K562 (cell line): ENCODE measurements around the gene PPP1R17. TPM values are rescaled to one million over a fixed set of nuclear protein-coding genes. Genes with fewer than 3 reads are reported as not detected.

ENCODE experiments used
- ATAC-seq: fragments of 200-7000 bp; cut with Tn5 transposase; 3 replicates; pipeline ENCODE4 v1.9.1; 2020; ENCODE audit warnings: moderate library complexity
- BruUV-seq: library from RNA; stranded (reverse); fragments of 400-500 nt; replicated peaks from 2 replicates; lab custom pipeline; 2021; lab: Mats Ljungman, UMichigan
- CTCF ChIA-PET: fragments of 300-600 bp; formaldehyde crosslinking; extraction: SDS; loops from one replicate; lab custom pipeline; 2021; ENCODE audit warnings: low intra/inter-chr PET ratio; lab: Yijun Ruan, JAX
- POLR2A ChIA-PET: fragments of 300-600, 350-650 bp; sonication (Branson Sonifier 250); formaldehyde crosslinking; extraction: SDS; loops from one replicate; lab custom pipeline; 2021; ENCODE audit warnings: antibody characterized with exemption, inconsistent platforms; lab: Yijun Ruan, JAX
- DNase-seq, 4 experiments: peaks; one replicate each; pipeline versions ENCODE4 v3.0.0 to v3.0.0-alpha.2; 2011 to 2018; ENCODE audit warnings: low spot score in 3 of 4, mixed read lengths in 3 of 4; ENCODE audit errors: extremely low read depth in 1 of 4
- FAIRE-seq: peaks from 2 replicates; lab custom pipeline; 2011; peaks lifted over from hg19 to GRCh38; lab: Jason Lieb, UNC
- H2AFZ ChIP-seq: 2 replicates; pipeline ENCODE4 v1.6.0; 2011; ENCODE audit warnings: low read depth, low read length, control low read depth, inconsistent platforms
- H3K27ac ChIP-seq: fragments of 200-600 bp; 3 replicates; pipeline ENCODE4 v1.8.0; 2011; ENCODE audit warnings: low read depth, mild to moderate bottlenecking, control low read depth, inconsistent platforms, low read length, moderate library complexity, mixed read lengths; ENCODE audit errors: extremely low read depth
- H3K27me3 ChIP-seq, 2 experiments: fragments of 300-600 bp in 1 of 2; 2 replicates in 1 of 2; 3 replicates in 1 of 2; pipeline versions ENCODE4 v1.6.0 to v1.8.0; 2011; ENCODE audit warnings: inconsistent platforms in 2 of 2, low read length in 2 of 2, mild to moderate bottlenecking in 1 of 2, mixed read lengths in 1 of 2, moderate library complexity in 1 of 2; ENCODE audit not compliant: control insufficient read depth in 2 of 2, insufficient read depth in 2 of 2
- H3K36me3 ChIP-seq: fragments of 300-600 bp; 3 replicates; pipeline ENCODE4 v1.8.0; 2011; ENCODE audit warnings: mild to moderate bottlenecking, low read length, inconsistent platforms; ENCODE audit not compliant: control insufficient read depth, insufficient read depth
- H3K4me1 ChIP-seq, 2 experiments: fragments of 200-600 bp in 1 of 2; replicated peaks in 1 of 2; 2 replicates in 1 of 2; 3 replicates in 1 of 2; pipeline versions ENCODE4 v1.5.1 to v1.8.0; 2011; ENCODE audit warnings: inconsistent platforms in 2 of 2, low read length in 2 of 2, mild to moderate bottlenecking in 1 of 2, mixed read lengths in 1 of 2, moderate library complexity in 1 of 2; ENCODE audit not compliant: control insufficient read depth in 2 of 2, insufficient read depth in 2 of 2
- H3K4me2 ChIP-seq: 2 replicates; pipeline ENCODE4 v1.6.1; 2011; ENCODE audit warnings: low read length, control low read depth, inconsistent platforms, mixed read lengths; ENCODE audit not compliant: insufficient read depth
- H3K4me3 ChIP-seq: fragments of 200-600 bp; sonication (generic), shearing (Covaris generic); 2 replicates; pipeline ENCODE4 v1.5.1; 2016; ENCODE audit warnings: control low read depth, inconsistent platforms
- H3K79me2 ChIP-seq: fragments of 200-600 bp; 3 replicates; pipeline ENCODE4 v1.8.0; 2011; ENCODE audit warnings: low read length, inconsistent platforms; ENCODE audit not compliant: control insufficient read depth, insufficient read depth
- H3K9ac ChIP-seq, 2 experiments: 2 replicates each; pipeline versions ENCODE4 v1.6.0 to v1.6.1; 2011; ENCODE audit warnings: low read depth in 2 of 2, low read length in 2 of 2, control low read depth in 1 of 2, inconsistent platforms in 1 of 2, mild to moderate bottlenecking in 1 of 2, mixed read lengths in 1 of 2; ENCODE audit not compliant: insufficient read depth in 1 of 2
- H3K9me1 ChIP-seq: one replicate; pipeline ENCODE4 v1.6.0; 2011; ENCODE audit warnings: inconsistent platforms, mild to moderate bottlenecking, low read length, moderate library complexity; ENCODE audit not compliant: control insufficient read depth, insufficient read depth
- H3K9me3 ChIP-seq: replicated peaks from 2 replicates; pipeline ENCODE4 v1.5.1; 2011; ENCODE audit warnings: low read depth, low read length, inconsistent platforms; ENCODE audit not compliant: control insufficient read depth, insufficient read depth
- H4K20me1 ChIP-seq: replicated peaks from 2 replicates; pipeline ENCODE4 v1.6.1; 2011; ENCODE audit warnings: low read length, inconsistent platforms, mixed read lengths; ENCODE audit not compliant: control insufficient read depth, insufficient read depth
- ARID3A ChIP-seq: IDR thresholded peaks from 2 replicates; pipeline ENCODE4 v1.6.1; 2012; ENCODE audit warnings: low read depth, low read length, improper control_type of control experiment, borderline replicate concordance
- C11orf30 ChIP-seq: fragments of 450-650 bp; IDR thresholded peaks from 2 replicates; pipeline ENCODE4 v1.6.1; 2016; ENCODE audit warnings: low read depth, mild to moderate bottlenecking
- CHAMP1 ChIP-seq: fragments of 450-650 bp; IDR thresholded peaks from 2 replicates; pipeline ENCODE4 v1.6.1; 2016; ENCODE audit warnings: mild to moderate bottlenecking
- DACH1 ChIP-seq: fragments of 450-650 bp; IDR thresholded peaks from 2 replicates; pipeline ENCODE4 v1.6.1; 2018; ENCODE audit not compliant: partially characterized antibody
- E2F3 ChIP-seq: fragments of 250-450 bp; sonication (Bioruptor Pico); IDR thresholded peaks from 2 replicates; pipeline ENCODE4 v1.4.0; 2020; ENCODE audit warnings: mild to moderate bottlenecking
- KDM4B ChIP-seq, 2 experiments: fragments of 450-650 bp in 1 of 2; sonication (generic) in 1 of 2; IDR thresholded peaks; 2 replicates each; pipeline ENCODE4 v1.6.1; 2016 to 2017; ENCODE audit warnings: borderline replicate concordance in 2 of 2, antibody characterized with exemption in 1 of 2, low read depth in 1 of 2, mild to moderate bottlenecking in 1 of 2
- KDM5B ChIP-seq: fragments of 200-600 bp; sonication (generic); IDR thresholded peaks from 2 replicates; pipeline ENCODE4 v1.6.1; 2012; ENCODE audit warnings: low read depth, mild to moderate bottlenecking, moderate library complexity, low read length, control low read depth, inconsistent platforms; ENCODE audit not compliant: insufficient replicate concordance
- KLF1 ChIP-seq: fragments of 450-650 bp; IDR thresholded peaks from 2 replicates; pipeline ENCODE4 v1.6.1; 2016; ENCODE audit warnings: missing genetic modification characterization, missing compliant biosample characterization
- MAFG ChIP-seq: fragments of 450-650 bp; conservative IDR thresholded peaks from 2 replicates; pipeline ENCODE4 v1.6.1; 2016; ENCODE audit warnings: missing genetic modification characterization, missing compliant biosample characterization
- MED1 ChIP-seq: sonication (generic); formaldehyde crosslinking; IDR thresholded peaks from 2 replicates; pipeline ENCODE4 v1.8.1; 2023; ENCODE audit warnings: missing genetic modification reagents, borderline replicate concordance
- NR2C2 ChIP-seq, 2 experiments: fragments of 200-800 bp in 1 of 2; sonication (Bioruptor generic) in 1 of 2; sonication (generic) in 1 of 2; formaldehyde crosslinking in 1 of 2; IDR thresholded peaks; 2 replicates each; pipeline versions ENCODE4 v1.6.1 to v1.8.0; 2016 to 2022; ENCODE audit warnings: mild to moderate bottlenecking in 1 of 2, missing compliant biosample characterization in 1 of 2, missing genetic modification characterization in 1 of 2, missing genetic modification reagents in 1 of 2
- POLR2AphosphoS2 ChIP-seq: IDR thresholded peaks from 2 replicates; pipeline ENCODE4 v1.6.1; 2012; ENCODE audit warnings: low read length, improper control_type of control experiment
- TRIM24 ChIP-seq, 2 experiments: fragments of 450-650 bp; IDR thresholded peaks; 2 replicates each; pipeline ENCODE4 v1.6.1; 2016
- ZFP30 ChIP-seq: fragments of 250-450 bp; sonication (Bioruptor Pico); IDR thresholded peaks from 2 replicates; pipeline ENCODE4 v1.8.0; 2022; ENCODE audit warnings: moderate library complexity, mild to moderate bottlenecking, inconsistent platforms, borderline replicate concordance
- ZKSCAN8 ChIP-seq: fragments of 200-800 bp; sonication (Bioruptor generic); IDR thresholded peaks from 2 replicates; pipeline ENCODE4 v1.6.1; 2016; ENCODE audit warnings: missing genetic modification characterization, missing compliant biosample characterization
- ZNF280A ChIP-seq: fragments of 450-650 bp; IDR thresholded peaks from 2 replicates; pipeline ENCODE4 v1.6.1; 2018; ENCODE audit warnings: mild to moderate bottlenecking, low read depth; ENCODE audit not compliant: partially characterized antibody
- ZNF431 ChIP-seq: sonication (generic); formaldehyde crosslinking; IDR thresholded peaks from 2 replicates; pipeline ENCODE4 v1.8.0; 2022; ENCODE audit warnings: mild to moderate bottlenecking, missing genetic modification reagents
- WGBS: fragments of 100-300 bp; shearing (Covaris generic); methylation state at CpG from one replicate; pipeline ENCODE4 v1.1.6; 2016; ENCODE audit warnings: low coverage, mixed read lengths; ENCODE audit not compliant: insufficient coverage; ENCODE audit errors: missing lambda C conversion rate; 5-methylcytosine and 5-hydroxymethylcytosine counted together
- in situ Hi-C: fragments of 300-500 bp; cut with MboI; formaldehyde crosslinking; loops from 4 replicates; pipeline ENCODE4 v1.15.0; 2018; ENCODE audit warnings: inconsistent platforms, mixed read lengths
- intact Hi-C: fragments of 100-400 bp; cut with micrococcal nuclease; formaldehyde crosslinking; loops from 2 replicates; pipeline ENCODE4 v1.14.2; 2022
- polyA plus RNA-seq, 8 experiments: library from polyadenylated mRNA; depleted of rRNA in 4 of 8; stranded (reverse) in 5 of 8; unstranded in 3 of 8; fragments of >200 nt; fragmentation: Nextera tagmentation in 2 of 8; fragmentation: Illumina TruSeq in 1 of 8; extraction: Ambion mirVana in 2 of 8; extraction: Trizol in 1 of 8; gene quantifications; 2 replicates each; pipeline versions ENCODE4 v1.2.1 to v1.2.3, GENCODE V29; 2011 to 2014; ENCODE audit warnings: inconsistent platforms in 1 of 8, missing spikeins in 1 of 8
- total RNA-seq, 7 experiments: library from RNA; depleted of rRNA in 6 of 7; stranded (reverse); fragments of >200 nt in 6 of 7; fragmentation: Illumina TruSeq in 2 of 7; extraction: Trizol in 2 of 7; gene quantifications; 2 replicates each; pipeline versions ENCODE4 v1.2.1 to v1.2.3, GENCODE V29; 2011 to 2021; ENCODE audit warnings: low replicate concordance in 1 of 7

The PPP1R17 gene
- total and polyA plus RNA-seq, 9 of the 15 experiments (the other 6 are each of a cell fraction or from before 2014, with no cell fraction given) = not detected

- TF ChIP-seq ZNF280A (no peak), POLR2AphosphoS2 (no peak), E2F3 (CRISPR knock-in tag) (no peak), KLF1 (no peak), MAFG (tag) (no peak), C11orf30 (no peak)
Observed at GRCh38 chr7:31707089-31707488, 20.1 kb downstream of the PPP1R17 start (continued).

GRCh38 chr7:31710171-31710570 lies 23.2 kb downstream of the PPP1R17 start:
- in situ Hi-C loops (no loop called here), intact Hi-C loops (no loop called here)
- Histone ChIP-seq H3K9ac (no peak overlapping the region), H3K9me1 (no peaks in the 10 kb centered on the region), H3K27ac (no peak overlapping the region), H3K4me1 (no peaks in the 10 kb centered on the region), H3K4me2 (no peak overlapping the region), H2AFZ (no peak overlapping the region), H3K4me3 (no peak overlapping the region), H3K9me3 (no peaks in the 10 kb centered on the region), H4K20me1 (no peaks in the 10 kb centered on the region), H3K36me3 (no peaks in the 10 kb centered on the region), H3K27me3 (peaks cover 2 to 6% of the 10 kb centered on the region in 2 experiments; a peak in 2 of 5 replicates), H3K79me2 (no peaks in the 10 kb centered on the region)
- DNase-seq = no peak
- CTCF ChIA-PET = no interaction called here
- no peak for ATAC-seq
- POLR2A ChIA-PET = no interaction called here
- 0% methylated on average over 1 of the region's 1 CpG for WGBS
- BruUV-seq = no TSS peak
- FAIRE-seq = no peak
- TF ChIP-seq ARID3A = no peak
- TF ChIP-seq ZFP30 = no peak
- TF ChIP-seq ZNF431 (CRISPR knock-in tag) = no peak
- no peak for TF ChIP-seq TRIM24 (IDR thresholded peaks at IDR 0.05)
- TF ChIP-seq ZKSCAN8 (CRISPR knock-in tag) = no peak
- no peak for TF ChIP-seq NR2C2 (CRISPR knock-in tag; IDR thresholded peaks at IDR 0.05)
- TF ChIP-seq NR2C2 (tag; IDR thresholded peaks at IDR 0.05) = no peak
- no peak for TF ChIP-seq DACH1
- no peak for TF ChIP-seq CHAMP1
- no peak for TF ChIP-seq KDM5B
- no peak for TF ChIP-seq MED1 (CRISPR knock-in tag)
- TF ChIP-seq KDM4B (IDR thresholded peaks at IDR 0.05; ENCODE audit: borderline replicate concordance in 2 of 2, low read depth in 1 of 2) = no peak
